Hindlimb muscle (tissue), 1 donor: ENCODE measurements around the gene PRSS21. TPM values are rescaled to one million over a fixed set of nuclear protein-coding genes. Genes with fewer than 3 reads are reported as not detected.

Experiments used
- DNase-seq: peaks from one replicate; pipeline ENCODE4 v3.0.0-alpha.2; 2013
- polyA plus RNA-seq: library from polyadenylated mRNA; unstranded; fragments of 120-200 nt; gene quantifications from one replicate; pipeline ENCODE4 v1.2.1, GENCODE V29; 2013; ENCODE audit not compliant: insufficient read length

The PRSS21 gene
- polyA plus RNA-seq, 1 donor, result not detected

DNA sequence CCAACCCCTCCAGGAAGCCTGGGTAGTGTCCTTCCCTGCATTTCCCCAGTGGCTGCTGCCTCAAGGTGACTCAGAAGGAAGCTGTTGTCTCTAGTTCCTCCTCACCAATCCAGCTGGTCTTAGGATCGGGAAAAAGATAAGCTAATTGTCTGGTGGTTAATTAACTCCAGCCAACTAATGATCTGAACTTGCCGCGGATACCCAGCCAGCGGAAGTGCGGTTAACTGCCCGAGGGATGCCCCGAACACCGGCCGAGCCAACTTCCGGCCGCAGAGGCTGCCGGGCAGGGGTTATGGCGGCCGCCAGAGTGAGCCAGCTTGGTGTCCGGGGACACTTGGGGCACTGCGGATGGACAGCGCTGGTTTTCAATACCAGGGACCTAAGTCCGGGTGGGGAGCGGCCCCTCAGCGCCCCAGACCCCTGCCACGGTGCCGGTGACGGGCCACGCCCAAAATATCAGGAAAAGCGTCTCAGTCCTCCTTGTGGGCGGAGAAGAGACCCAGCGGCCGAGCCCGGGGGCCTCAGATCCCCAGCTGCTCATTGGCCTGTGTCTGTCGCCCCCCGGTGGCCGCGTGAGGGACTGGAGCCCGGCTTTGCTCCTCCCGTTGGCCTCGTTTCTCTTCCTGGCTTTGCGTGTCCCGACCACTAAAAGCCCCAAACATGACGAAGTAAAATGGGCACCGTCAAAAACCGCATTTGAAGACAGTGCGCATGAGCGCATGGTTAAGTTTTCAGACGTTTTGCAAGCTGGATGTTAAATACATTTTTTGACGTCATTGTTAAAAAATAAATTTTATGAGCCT lies 51.2 kb downstream of the PRSS21 start:
- DNase-seq, result peak; percentile 91

Other genes starting within 250 kb of the PRSS21 start
- 25.1 TPM for gene KCTD5, start 134.7 kb upstream of the PRSS21 start, polyA plus RNA-seq
- gene PRSS27, start 97.0 kb upstream of the PRSS21 start, polyA plus RNA-seq, result 1.0 TPM
- 553 TPM for gene SRRM2, start 64.6 kb upstream of the PRSS21 start, polyA plus RNA-seq
- 148 TPM for gene ELOB, start 40.0 kb upstream of the PRSS21 start, polyA plus RNA-seq
- gene PRSS33, start 29.7 kb upstream of the PRSS21 start, polyA plus RNA-seq, result not detected
- not detected for gene PRSS41, start 18.8 kb upstream of the PRSS21 start, polyA plus RNA-seq
- 0.56 TPM for gene ZG16B, start 13.1 kb downstream of the PRSS21 start, polyA plus RNA-seq
- not detected for gene PRSS22, start 40.9 kb downstream of the PRSS21 start, polyA plus RNA-seq
- 16.1 TPM for gene FLYWCH2, start 66.0 kb downstream of the PRSS21 start, polyA plus RNA-seq
- 23.7 TPM for gene FLYWCH1, start 94.7 kb downstream of the PRSS21 start, polyA plus RNA-seq
- gene KREMEN2, start 147.0 kb downstream of the PRSS21 start, polyA plus RNA-seq, result 6.1 TPM
- 7.0 TPM for gene PAQR4, start 152.1 kb downstream of the PRSS21 start, polyA plus RNA-seq
- 11.4 TPM for gene PKMYT1, start 163.2 kb downstream of the PRSS21 start, polyA plus RNA-seq
- gene CLDN9, start 195.7 kb downstream of the PRSS21 start, polyA plus RNA-seq, result 2.2 TPM
- 0.32 TPM for gene CLDN6, start 200.9 kb downstream of the PRSS21 start, polyA plus RNA-seq
- 42.5 TPM for gene TNFRSF12A, start 203.1 kb downstream of the PRSS21 start, polyA plus RNA-seq
- 121 TPM for gene HCFC1R1, start 206.7 kb downstream of the PRSS21 start, polyA plus RNA-seq
- 21.8 TPM for gene THOC6, start 206.8 kb downstream of the PRSS21 start, polyA plus RNA-seq
- not detected for gene BICDL2, start 219.7 kb downstream of the PRSS21 start, polyA plus RNA-seq
- 2.1 TPM for gene MMP25, start 229.3 kb downstream of the PRSS21 start, polyA plus RNA-seq
- 161 TPM for gene IL32, start 248.4 kb downstream of the PRSS21 start, polyA plus RNA-seq